Uterus (tissue), 2 donors: ENCODE results near the gene KREMEN1.

Experiments
- CTCF ChIP-seq, 4 experiments: fragments of 200-600 bp in 2 of 4; fragments of 450-650 bp in 2 of 4; sonication (generic) in 2 of 4; IDR thresholded peaks; one replicate each; pipeline ENCODE4 v1.5.1; 2016 to 2019; ENCODE audit warnings: antibody characterized with exemption in 4 of 4, mild to moderate bottlenecking in 2 of 4, moderate library complexity in 1 of 4
- POLR2A ChIP-seq, 2 donors: fragments of 450-650 bp; IDR thresholded peaks; one replicate each; pipeline ENCODE4 v1.6.1; 2016; ENCODE audit warnings: antibody characterized with exemption in 2 of 2, mild to moderate bottlenecking in 1 of 2, moderate library complexity in 1 of 2

GRCh38 chr22:29198240-29198639, 125.4 kb downstream of the KREMEN1 start:
- no peak for TF ChIP-seq POLR2A (IDR thresholded peaks at IDR 0.05)
- TF ChIP-seq CTCF (IDR thresholded peaks at IDR 0.05), result no peak
